H1 (cell line): ENCODE data around the gene RARA. TPM values are rescaled to one million over a fixed set of nuclear protein-coding genes. Genes with fewer than 3 reads are reported as not detected.

Experiments
- CTCF ChIA-PET: fragments of 300-600 bp; sonication (Branson Sonifier 250); formaldehyde crosslinking; loops from one replicate; lab custom pipeline; 2021; ENCODE audit not compliant: partially characterized antibody; lab: Charles Lee
- POLR2A ChIA-PET: fragments of 300-600 bp; sonication (Branson Sonifier 250); formaldehyde crosslinking; loops from one replicate; lab custom pipeline; 2021; ENCODE audit warnings: inconsistent platforms; ENCODE audit not compliant: partially characterized antibody; lab: Charles Lee
- DNase-seq, 2 experiments: peaks; one replicate each; pipeline versions ENCODE4 v3.0.0 to v3.0.0-alpha.2; 2010 to 2022; ENCODE audit warnings: low spot score in 2 of 2, low read depth in 1 of 2, mixed read lengths in 1 of 2
- FAIRE-seq: peaks from 2 replicates; lab custom pipeline; 2011; peaks lifted over from hg19 to GRCh38; lab: Jason Lieb, UNC
- H2AFZ ChIP-seq: 2 replicates; pipeline ENCODE4 v1.8.1; 2012; ENCODE audit warnings: low read length, inconsistent platforms
- H2AK5ac ChIP-seq: 2 replicates; pipeline ENCODE4 v1.6.1; 2013; ENCODE audit warnings: low read depth, low read length
- H2BK120ac ChIP-seq: replicated peaks from 2 replicates; pipeline ENCODE3; 2013; ENCODE audit warnings: low read depth, low read length, inconsistent platforms
- H2BK12ac ChIP-seq: 2 replicates; pipeline ENCODE4 v1.6.1; 2013; ENCODE audit warnings: low read depth, low read length
- H2BK15ac ChIP-seq: 2 replicates; pipeline ENCODE4 v1.6.1; 2013; ENCODE audit warnings: low read length
- H2BK20ac ChIP-seq: 2 replicates; pipeline ENCODE4 v1.6.1; 2013; ENCODE audit warnings: low read length
- H2BK5ac ChIP-seq: 2 replicates; pipeline ENCODE4 v1.6.1; 2013; ENCODE audit warnings: low read depth, low read length
- H3K14ac ChIP-seq: 2 replicates; pipeline ENCODE4 v1.6.1; 2013; ENCODE audit warnings: inconsistent platforms; ENCODE audit not compliant: insufficient read length
- H3K18ac ChIP-seq: 2 replicates; pipeline ENCODE4 v1.6.1; 2013; ENCODE audit warnings: low read length; ENCODE audit errors: extremely low read depth
- H3K23ac ChIP-seq: 2 replicates; pipeline ENCODE4 v1.6.1; 2013; ENCODE audit warnings: inconsistent platforms; ENCODE audit not compliant: insufficient read length
- H3K23me2 ChIP-seq: 2 replicates; pipeline ENCODE4 v1.6.1; 2013; ENCODE audit warnings: low read depth, low read length
- H3K27ac ChIP-seq: 2 replicates; pipeline ENCODE4 v1.6.1; 2011; ENCODE audit warnings: low read depth, low read length, inconsistent platforms
- H3K27me3 ChIP-seq, 4 experiments: replicated peaks in 1 of 4; 1 replicate in 1 of 4; 2 replicates in 3 of 4; pipeline versions ENCODE4 v1.6.1 to v1.8.1; 2011 to 2013; ENCODE audit warnings: low read length in 3 of 4, mild to moderate bottlenecking in 3 of 4, inconsistent platforms in 2 of 4, mixed read lengths in 2 of 4, moderate library complexity in 1 of 4; ENCODE audit not compliant: control insufficient read depth in 3 of 4, insufficient read depth in 3 of 4; ENCODE audit errors: extremely low read depth in 1 of 4
- H3K36me3 ChIP-seq, 4 experiments: 2 replicates each; pipeline versions ENCODE4 v1.6.1 to v1.8.1; 2011 to 2013; ENCODE audit warnings: mild to moderate bottlenecking in 4 of 4, low read length in 3 of 4, moderate library complexity in 2 of 4, control low read depth in 1 of 4, inconsistent platforms in 1 of 4; ENCODE audit not compliant: insufficient read depth in 4 of 4, control insufficient read depth in 2 of 4
- H3K4ac ChIP-seq: replicated peaks from 2 replicates; pipeline ENCODE3; 2013; ENCODE audit warnings: low read length, low read depth, mixed read lengths, inconsistent platforms; ENCODE audit not compliant: insufficient read length
- H3K4me1 ChIP-seq, 4 experiments: replicated peaks in 1 of 4; 1 replicate in 1 of 4; 2 replicates in 3 of 4; pipeline versions ENCODE4 v1.6.1 to v1.8.1; 2011 to 2013; ENCODE audit warnings: low read length in 3 of 4, inconsistent platforms in 2 of 4, mixed read lengths in 1 of 4; ENCODE audit not compliant: insufficient read depth in 4 of 4, control insufficient read depth in 3 of 4
- H3K4me2 ChIP-seq, 2 experiments: 2 replicates each; pipeline versions ENCODE4 v1.6.1 to v1.8.1; 2011 to 2013; ENCODE audit warnings: low read depth in 2 of 2, low read length in 2 of 2, control low read depth in 1 of 2, inconsistent platforms in 1 of 2, mild to moderate bottlenecking in 1 of 2; ENCODE audit not compliant: insufficient read depth in 1 of 2
- H3K4me3 ChIP-seq, 4 experiments: fragments of 200-600, 300-600 bp in 1 of 4; sonication (generic), shearing (Covaris generic), sonication (Bioruptor Twin) in 1 of 4; 2 replicates each; pipeline versions ENCODE4 v1.5.1 to v1.8.1; 2011 to 2016; ENCODE audit warnings: low read length in 4 of 4, low read depth in 3 of 4, control low read depth in 2 of 4, inconsistent platforms in 2 of 4, mild to moderate bottlenecking in 2 of 4, mixed read lengths in 1 of 4, moderate library complexity in 1 of 4; ENCODE audit not compliant: insufficient read depth in 2 of 4; ENCODE audit errors: extremely low read depth in 1 of 4
- H3K56ac ChIP-seq: replicated peaks from 2 replicates; pipeline ENCODE3; 2013; ENCODE audit warnings: low read depth, mild to moderate bottlenecking, mixed read lengths, low read length, inconsistent platforms; ENCODE audit not compliant: insufficient read length
- H3K79me1 ChIP-seq: 2 replicates; pipeline ENCODE4 v1.6.1; 2013; ENCODE audit warnings: low read depth, low read length, control low read depth
- H3K79me2 ChIP-seq, 2 experiments: 2 replicates each; pipeline versions ENCODE4 v1.6.1 to v1.8.1; 2012 to 2013; ENCODE audit warnings: low read length in 2 of 2, mild to moderate bottlenecking in 2 of 2, inconsistent platforms in 1 of 2; ENCODE audit not compliant: insufficient read depth in 2 of 2, control insufficient read depth in 1 of 2
- H3K9ac ChIP-seq, 4 experiments: replicated peaks in 1 of 4; 1 replicate in 1 of 4; 2 replicates in 3 of 4; pipeline versions ENCODE4 v1.6.1 to v1.8.1; 2011 to 2013; ENCODE audit warnings: low read depth in 3 of 4, low read length in 3 of 4, control low read depth in 2 of 4, mild to moderate bottlenecking in 2 of 4, moderate library complexity in 2 of 4, inconsistent platforms in 1 of 4; ENCODE audit errors: extremely low read depth in 1 of 4
- H3K9me3 ChIP-seq, 2 experiments: 2 replicates each; pipeline versions ENCODE4 v1.6.1 to v1.8.1; 2012 to 2013; ENCODE audit warnings: mild to moderate bottlenecking in 2 of 2, moderate library complexity in 2 of 2, control low read depth in 1 of 2, inconsistent platforms in 1 of 2, low read depth in 1 of 2, low read length in 1 of 2, mixed read lengths in 1 of 2; ENCODE audit not compliant: insufficient read depth in 2 of 2
- H4K20me1 ChIP-seq, 2 experiments: replicated peaks in 1 of 2; 2 replicates each; pipeline versions ENCODE3 to v1.8.1; 2011 to 2013; ENCODE audit warnings: inconsistent platforms in 2 of 2, low read length in 2 of 2, mild to moderate bottlenecking in 1 of 2; ENCODE audit not compliant: insufficient read depth in 2 of 2, control insufficient read depth in 1 of 2
- H4K5ac ChIP-seq: 2 replicates; pipeline ENCODE4 v1.6.1; 2013; ENCODE audit warnings: low read length, low read depth, mixed read lengths, inconsistent platforms; ENCODE audit not compliant: insufficient read length
- H4K8ac ChIP-seq: 2 replicates; pipeline ENCODE4 v1.8.0; 2013; ENCODE audit warnings: mild to moderate bottlenecking, moderate library complexity, low read length, inconsistent platforms; ENCODE audit not compliant: insufficient read depth; ENCODE audit errors: extremely low read depth
- H4K91ac ChIP-seq: replicated peaks from 2 replicates; pipeline ENCODE3; 2013; ENCODE audit warnings: low read length, mixed read lengths, inconsistent platforms; ENCODE audit not compliant: insufficient read length
- BACH1 ChIP-seq: IDR thresholded peaks from 2 replicates; pipeline ENCODE4 v1.6.1; 2012; ENCODE audit warnings: low read length, improper control_type of control experiment
- CBX5 ChIP-seq: fragments of 300-800, 300-1000 bp; sonication (generic); IDR thresholded peaks from 2 replicates; pipeline ENCODE4 v1.7.1; 2016; ENCODE audit warnings: antibody characterized with exemption, low read length, low read depth
- FOSL1 ChIP-seq: IDR thresholded peaks from 2 replicates; pipeline ENCODE4 v1.6.1; 2011; ENCODE audit warnings: mild to moderate bottlenecking, low read depth, low read length, moderate library complexity; ENCODE audit not compliant: insufficient read depth
- GTF2F1 ChIP-seq: IDR thresholded peaks from 2 replicates; pipeline ENCODE4 v1.6.1; 2012; ENCODE audit warnings: low read depth, low read length, improper control_type of control experiment, borderline replicate concordance
- JUND ChIP-seq: IDR thresholded peaks from 2 replicates; pipeline ENCODE4 v1.6.1; 2011; ENCODE audit warnings: mild to moderate bottlenecking, improper control_type of control experiment, low read length
- POLR2AphosphoS5 ChIP-seq: IDR thresholded peaks from 2 replicates; pipeline ENCODE4 v1.6.1; 2011; ENCODE audit warnings: low read depth, low read length
- POU5F1 ChIP-seq: IDR thresholded peaks from 2 replicates; pipeline ENCODE4 v1.6.1; 2011; ENCODE audit warnings: low read depth, mild to moderate bottlenecking, low read length, moderate library complexity
- RNF2 ChIP-seq: fragments of 200-900, 300-1000 bp; sonication (generic); IDR thresholded peaks from 2 replicates; pipeline ENCODE4 v1.7.1; 2016; ENCODE audit warnings: borderline replicate concordance, low read depth, mild to moderate bottlenecking, antibody characterized with exemption, low read length; ENCODE audit not compliant: poor library complexity, severe bottlenecking; ENCODE audit errors: missing control alignments
- RXRA ChIP-seq: IDR thresholded peaks from 2 replicates; pipeline ENCODE4 v1.6.1; 2011; ENCODE audit warnings: low read depth, mild to moderate bottlenecking, low read length, moderate library complexity; ENCODE audit not compliant: insufficient read depth
- SP2 ChIP-seq: IDR thresholded peaks from 2 replicates; pipeline ENCODE4 v1.6.1; 2012; ENCODE audit warnings: mild to moderate bottlenecking, low read length, inconsistent platforms
- WGBS, 2 experiments: shearing (Covaris generic) in 1 of 2; methylation state at CpG; one replicate each; pipeline versions ENCODE4 v1.1.6 to v1.1.7; 2013 to 2015; ENCODE audit warnings: low lambda C conversion rate in 2 of 2, mixed read lengths in 2 of 2, inconsistent platforms in 1 of 2, low coverage in 1 of 2, missing lambda C conversion rate in 1 of 2; ENCODE audit not compliant: insufficient replicate concordance in 2 of 2, insufficient coverage in 1 of 2, insufficient read length in 1 of 2; ENCODE audit errors: extremely low coverage in 1 of 2, missing lambda C conversion rate in 1 of 2; 5-methylcytosine and 5-hydroxymethylcytosine counted together
- polyA plus RNA-seq, 7 experiments: library from polyadenylated mRNA; depleted of rRNA in 3 of 7; stranded (reverse) in 5 of 7; unstranded in 2 of 7; fragments of >200 nt in 5 of 7; fragments of 200-250 nt in 2 of 7; gene quantifications; 1 replicate in 5 of 7; 2 replicates in 1 of 7; 4 replicates in 1 of 7; pipeline versions ENCODE4 v1.2.1 to v1.2.3, GENCODE V29; 2011 to 2013; ENCODE audit warnings: missing spikeins in 2 of 7, mixed read lengths in 2 of 7
- total RNA-seq: library from RNA; stranded (reverse); fragmentation: NEBNext Ultra II Directional; extraction: Animal tissue kit (Norgen Biotek cat#: 25700); gene quantifications from 2 replicates; pipeline ENCODE4 v1.2.1, GENCODE V29; 2021
- TF ChIP-seq, protein P1 (sequence below): IDR thresholded peaks from 2 replicates; pipeline ENCODE4 v1.6.1; 2011; ENCODE audit warnings: low read depth, mild to moderate bottlenecking, low read length; ENCODE audit not compliant: insufficient read depth

The RARA gene
- total and polyA plus RNA-seq, 2 of the 8 experiments (the other 6 are each of a cell fraction or from before 2014, with no cell fraction given) = 4.4 to 16.5 TPM

DNA sequence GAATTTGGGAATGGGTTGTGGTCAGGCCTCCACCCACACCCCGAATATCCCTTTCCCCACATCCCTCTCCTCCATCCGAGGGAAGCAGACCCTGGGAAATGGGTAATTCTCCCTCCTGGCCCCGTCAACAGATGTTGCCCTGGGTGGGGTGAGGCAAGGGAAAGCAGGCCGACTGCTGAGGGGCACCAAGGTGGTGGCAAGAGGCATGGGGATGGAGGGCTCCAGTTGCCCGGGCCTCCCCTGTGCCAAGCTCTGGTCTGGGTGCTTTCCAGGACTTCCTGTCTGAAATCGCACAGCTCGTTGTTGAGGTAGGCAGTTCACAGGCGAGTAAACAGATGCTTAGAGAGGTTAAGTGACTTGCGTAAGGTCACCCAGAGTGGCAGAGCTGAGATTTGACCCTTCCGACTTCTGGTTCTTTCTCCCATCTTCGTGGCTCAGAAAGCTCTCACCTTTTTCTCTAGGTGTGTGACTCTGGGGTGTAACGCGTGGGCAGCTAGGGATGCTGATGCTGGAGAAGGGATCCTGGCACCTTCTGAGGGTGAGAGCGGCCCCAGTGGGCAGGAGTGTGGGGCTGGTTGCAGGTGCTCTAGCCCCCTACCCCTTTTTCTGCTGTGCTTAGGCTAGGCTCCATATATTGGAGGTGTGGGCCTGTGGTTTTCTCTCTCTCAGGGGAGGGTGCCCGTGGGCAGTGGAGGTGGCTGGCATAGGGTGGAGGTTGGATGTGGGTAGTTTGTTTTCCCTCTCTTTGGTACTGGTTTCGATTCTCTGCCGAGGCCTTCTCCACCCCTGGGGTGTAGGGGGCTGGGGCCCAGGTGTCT is 17.2 kb downstream of the RARA start:
- Histone ChIP-seq H2BK15ac (no peak overlapping the region), H3K9me3 (no peaks in the 10 kb centered on the region), H3K36me3 (no peaks in the 10 kb centered on the region), H2BK12ac (no peak overlapping the region), H3K14ac (no peak overlapping the region), H4K91ac (no peak overlapping the region), H3K4me2 (no peak overlapping the region), H2BK120ac (no peak overlapping the region), H3K4ac (no peak overlapping the region), H3K27me3 (no peaks in the 10 kb centered on the region), H2AFZ (no peak overlapping the region), H3K9ac (no peak overlapping the region), H3K79me2 (peaks cover 0 to 14% of the 10 kb centered on the region in 2 experiments; a peak in 1 of 4 replicates), H2BK20ac (no peak overlapping the region), H3K23ac (no peak overlapping the region), H3K23me2 (no peaks in the 10 kb centered on the region), H4K5ac (no peak overlapping the region), H3K4me3 (no peak overlapping the region), H3K18ac (no peak overlapping the region), H3K4me1 (peaks cover 0 to 17% (median 8%) of the 10 kb centered on the region in 4 experiments; a peak in 5 of 7 replicates), H3K79me1 (peaks cover 19% of the 10 kb centered on the region), H4K20me1 (peaks cover 16 to 35% of the 10 kb centered on the region in 2 experiments), H3K56ac (no peak overlapping the region), H2BK5ac (no peak overlapping the region; the same call in 1 of the 2 replicates), H3K27ac (no peak overlapping the region), H4K8ac (no peak overlapping the region; the same call in 1 of the 2 replicates), H2AK5ac (no peak overlapping the region)
- DNase-seq (no peak), FAIRE-seq (no peak)
- POLR2A ChIA-PET = interaction anchor here (0.6 to 3.3 kb wide), 6 partner anchors 9 to 112 kb away, joined by 3 to 10 read pairs (median 4); partner anchors contain the start of gene RARA
- 88% methylated on average over 17 of the region's 17 CpGs; no CpG with 5 or more reads in 1 of the 2 experiments for WGBS, 2 experiments
- CTCF ChIA-PET = interaction anchor here (1.2 to 39.2 kb wide), 4 partner anchors 10 to 27 kb away, joined by 3 to 1198 read pairs (median 6); partner anchors contain the start of gene GJD3
- TF ChIP-seq SP2 (no peak), RXRA (no peak), GTF2F1 (no peak), POLR2AphosphoS5 (no peak), RNF2 (no peak), JUND (no peak), FOSL1 (no peak), BACH1 (no peak), CBX5 (no peak), POU5F1 (no peak)
- TF ChIP-seq, protein P1, sequence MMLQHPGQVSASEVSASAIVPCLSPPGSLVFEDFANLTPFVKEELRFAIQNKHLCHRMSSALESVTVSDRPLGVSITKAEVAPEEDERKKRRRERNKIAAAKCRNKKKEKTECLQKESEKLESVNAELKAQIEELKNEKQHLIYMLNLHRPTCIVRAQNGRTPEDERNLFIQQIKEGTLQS = no peak
